Fibroblast of lung (primary cell): ENCODE data around the gene SPEN. TPM values are rescaled to one million over a fixed set of nuclear protein-coding genes. Genes with fewer than 3 reads are reported as not detected.

Experiments
- DNase-seq, 2 donors: peaks; one replicate each; pipeline versions ENCODE4 v3.0.0 to v3.0.0-alpha.2; 2010; ENCODE audit warnings: low read depth in 2 of 2
- H2AFZ ChIP-seq: 2 replicates; pipeline ENCODE4 v1.5.1; 2012; ENCODE audit warnings: low read length, control low read depth, inconsistent platforms
- H3K27ac ChIP-seq: 2 replicates; pipeline ENCODE4 v1.5.1; 2011; ENCODE audit warnings: low read length, control low read depth; ENCODE audit not compliant: insufficient read depth
- H3K27me3 ChIP-seq: 2 replicates; pipeline ENCODE4 v1.5.1; 2011; ENCODE audit warnings: mild to moderate bottlenecking, low read length; ENCODE audit not compliant: control insufficient read depth, insufficient read depth
- H3K36me3 ChIP-seq: 2 replicates; pipeline ENCODE4 v1.5.1; 2011; ENCODE audit warnings: low read length; ENCODE audit not compliant: control insufficient read depth, insufficient read depth
- H3K4me1 ChIP-seq: 2 replicates; pipeline ENCODE4 v1.5.1; 2011; ENCODE audit warnings: low read length; ENCODE audit not compliant: control insufficient read depth, insufficient read depth; ENCODE audit errors: extremely low read depth
- H3K4me2 ChIP-seq: 2 replicates; pipeline ENCODE4 v1.5.1; 2011; ENCODE audit warnings: low read length, control low read depth; ENCODE audit not compliant: insufficient read depth; ENCODE audit errors: extremely low read depth
- H3K4me3 ChIP-seq, 4 experiments: fragments of 200-600 bp in 1 of 4; sonication (generic) in 1 of 4; replicated peaks in 1 of 4; 2 replicates each; pipeline ENCODE4 v1.5.1; 2011 to 2016; ENCODE audit warnings: low read length in 4 of 4, low read depth in 3 of 4, mild to moderate bottlenecking in 3 of 4, control low read depth in 2 of 4, inconsistent platforms in 1 of 4, mixed read lengths in 1 of 4; ENCODE audit not compliant: insufficient read depth in 1 of 4; ENCODE audit errors: control extremely low read depth in 1 of 4
- H3K79me2 ChIP-seq: 2 replicates; pipeline ENCODE4 v1.5.1; 2012; ENCODE audit warnings: mild to moderate bottlenecking, low read length, inconsistent platforms; ENCODE audit not compliant: control insufficient read depth, insufficient read depth
- H3K9ac ChIP-seq: 2 replicates; pipeline ENCODE4 v1.5.1; 2011; ENCODE audit warnings: mild to moderate bottlenecking, low read length, control low read depth; ENCODE audit not compliant: insufficient read depth
- H3K9me3 ChIP-seq: 2 replicates; pipeline ENCODE4 v1.5.1; 2012; ENCODE audit warnings: low read depth, low read length; ENCODE audit not compliant: control insufficient read depth, insufficient read depth
- H4K20me1 ChIP-seq: 2 replicates; pipeline ENCODE4 v1.5.1; 2011; ENCODE audit warnings: low read length; ENCODE audit not compliant: control insufficient read depth, insufficient read depth; ENCODE audit errors: extremely low read depth
- CTCF ChIP-seq, 2 donors: IDR thresholded peaks in 1 of 2; conservative IDR thresholded peaks in 1 of 2; 1 replicate in 1 of 2; 2 replicates in 1 of 2; pipeline ENCODE4 v1.5.1; 2011 to 2012; ENCODE audit warnings: low read length in 2 of 2, control low read depth in 1 of 2, inconsistent platforms in 1 of 2, low read depth in 1 of 2, mild to moderate bottlenecking in 1 of 2
- EZH2 ChIP-seq: IDR thresholded peaks from 2 replicates; pipeline ENCODE4 v1.5.1; 2012; ENCODE audit warnings: low read length, control low read depth, mild to moderate bottlenecking; ENCODE audit errors: missing control alignments
- polyA plus RNA-seq, 2 donors: library from polyadenylated mRNA; depleted of rRNA in 1 of 2; stranded (reverse) in 1 of 2; unstranded in 1 of 2; fragments of >200 nt; gene quantifications; 2 replicates each; pipeline ENCODE4 v1.2.1, GENCODE V29; 2011 to 2012; ENCODE audit warnings: missing spikeins in 1 of 2
- total RNA-seq: library from RNA; depleted of rRNA; stranded (reverse); fragments of >200 nt; gene quantifications from 2 replicates; pipeline ENCODE4 v1.2.1, GENCODE V29; 2014

Gene SPEN
- total and polyA plus RNA-seq, 2 donors (not counting 1 experiment from before 2014, with no cell fraction given), result 5.1 to 11.9 TPM

GRCh38 chr1:15970911-15971310 lies 123.4 kb downstream of the SPEN start:
- Histone ChIP-seq H3K36me3 (peaks cover 24% of the 10 kb centered on the region), H3K27ac (no peak overlapping the region), H3K4me3 (no peak overlapping the region), H3K9ac (no peak overlapping the region), H2AFZ (no peak overlapping the region), H3K9me3 (no peaks in the 10 kb centered on the region), H4K20me1 (no peaks in the 10 kb centered on the region), H3K27me3 (no peaks in the 10 kb centered on the region), H3K79me2 (peaks cover 76% of the 10 kb centered on the region), H3K4me1 (peaks cover 9% of the 10 kb centered on the region), H3K4me2 (no peak overlapping the region)
- no peak for DNase-seq
- no peak for TF ChIP-seq EZH2

- H3K27me3 ChIP-seq, result no peaks in the 10 kb centered on the region
- H3K36me3 ChIP-seq, result peaks cover 24% of the 10 kb centered on the region
- H3K9ac ChIP-seq, result no peak overlapping the region
- H3K4me3 ChIP-seq, result no peak overlapping the region
- H4K20me1 ChIP-seq, result no peaks in the 10 kb centered on the region
- DNase-seq, result no peak
- TF ChIP-seq CTCF (conservative IDR thresholded peaks at IDR 0.05 in 1 of 2, IDR thresholded peaks at IDR 0.05 in 1 of 2; ENCODE audit: low read depth in 1 of 2, low read length in 2 of 2) (no peak), EZH2 (no peak)
- H3K4me2 ChIP-seq, result no peak overlapping the region
- peaks cover 68% of the 10 kb centered on the region for H3K79me2 ChIP-seq
- H3K4me1 ChIP-seq, result no peaks in the 10 kb centered on the region
- no peak overlapping the region for H3K27ac ChIP-seq
- H3K9me3 ChIP-seq, result no peaks in the 10 kb centered on the region
- no peak overlapping the region for H2AFZ ChIP-seq
Observed at GRCh38 chr1:15972409-15972808, 124.9 kb downstream of the SPEN start.

GRCh38 chr1:15973772-15974171 lies 126.3 kb downstream of the SPEN start:
- no peaks in the 10 kb centered on the region for H3K9me3 ChIP-seq
- H3K9ac ChIP-seq, result no peak overlapping the region
- H3K27me3 ChIP-seq, result no peaks in the 10 kb centered on the region
- TF ChIP-seq EZH2 (no peak), CTCF (conservative IDR thresholded peaks at IDR 0.05 in 1 of 2, IDR thresholded peaks at IDR 0.05 in 1 of 2; ENCODE audit: low read depth in 1 of 2, low read length in 2 of 2) (no peak)
- H3K27ac ChIP-seq, result no peak overlapping the region
- H3K79me2 ChIP-seq, result peaks cover 55% of the 10 kb centered on the region
- H3K4me2 ChIP-seq, result no peak overlapping the region
- no peak overlapping the region for H2AFZ ChIP-seq
- DNase-seq, result no peak
- no peaks in the 10 kb centered on the region for H3K4me1 ChIP-seq
- H3K4me3 ChIP-seq, result no peak overlapping the region
- no peaks in the 10 kb centered on the region for H4K20me1 ChIP-seq
- H3K36me3 ChIP-seq, result peaks cover 17% of the 10 kb centered on the region
